C4-2B (cell line): ENCODE results near the gene MROH2A.

Experiments
- ZFX ChIP-seq: fragments of 450-650 bp; IDR thresholded peaks from 2 replicates; pipeline ENCODE4 v1.6.1; 2017
- TF ChIP-seq, protein P1 (sequence below): fragments of 450-650 bp; conservative IDR thresholded peaks from 2 replicates; pipeline ENCODE4 v1.5.1; 2017; ENCODE audit warnings: mild to moderate bottlenecking

DNA sequence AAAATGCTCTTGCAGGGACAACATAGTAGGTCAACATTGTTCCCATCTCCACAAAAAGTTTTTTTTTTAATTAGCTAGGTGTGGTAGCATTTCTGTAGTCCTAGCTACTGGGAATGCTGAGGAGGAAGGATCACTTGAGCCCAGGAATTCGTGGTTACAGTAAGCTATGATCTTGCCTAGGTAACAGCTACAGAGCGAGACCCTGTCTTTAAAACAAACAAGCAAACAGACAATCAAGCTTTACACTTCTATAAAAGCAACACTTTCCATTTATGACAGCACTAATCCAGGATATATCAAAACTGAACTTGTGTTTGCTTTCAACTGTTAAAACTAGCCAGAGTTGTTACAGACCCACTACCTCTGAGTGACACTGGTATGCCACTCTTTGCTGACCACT, 37.3 kb upstream of the MROH2A start:
- TF ChIP-seq, protein P1, sequence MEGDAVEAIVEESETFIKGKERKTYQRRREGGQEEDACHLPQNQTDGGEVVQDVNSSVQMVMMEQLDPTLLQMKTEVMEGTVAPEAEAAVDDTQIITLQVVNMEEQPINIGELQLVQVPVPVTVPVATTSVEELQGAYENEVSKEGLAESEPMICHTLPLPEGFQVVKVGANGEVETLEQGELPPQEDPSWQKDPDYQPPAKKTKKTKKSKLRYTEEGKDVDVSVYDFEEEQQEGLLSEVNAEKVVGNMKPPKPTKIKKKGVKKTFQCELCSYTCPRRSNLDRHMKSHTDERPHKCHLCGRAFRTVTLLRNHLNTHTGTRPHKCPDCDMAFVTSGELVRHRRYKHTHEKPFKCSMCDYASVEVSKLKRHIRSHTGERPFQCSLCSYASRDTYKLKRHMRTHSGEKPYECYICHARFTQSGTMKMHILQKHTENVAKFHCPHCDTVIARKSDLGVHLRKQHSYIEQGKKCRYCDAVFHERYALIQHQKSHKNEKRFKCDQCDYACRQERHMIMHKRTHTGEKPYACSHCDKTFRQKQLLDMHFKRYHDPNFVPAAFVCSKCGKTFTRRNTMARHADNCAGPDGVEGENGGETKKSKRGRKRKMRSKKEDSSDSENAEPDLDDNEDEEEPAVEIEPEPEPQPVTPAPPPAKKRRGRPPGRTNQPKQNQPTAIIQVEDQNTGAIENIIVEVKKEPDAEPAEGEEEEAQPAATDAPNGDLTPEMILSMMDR = no peak
- no peak for TF ChIP-seq ZFX
